Activated CD4-positive, alpha-beta T cell treated with anti-CD3 and anti-CD28 coated beads for 24 hours (primary cell): ENCODE results near the gene AP3M1.

Experiments used
- DNase-seq, 2 donors: peaks; one replicate each; pipeline ENCODE4 v3.0.0-alpha.2; 2020; ENCODE audit warnings: low read depth in 2 of 2

Gene AP3M1

GRCh38 chr10:74079936-74080590 lies 70.6 kb downstream of the AP3M1 start:
- no peak for DNase-seq

- no peak for DNase-seq
Observed at GRCh38 chr10:74079028-74079935, 71.3 kb downstream of the AP3M1 start.

- DNase-seq = peak in 1 of 2 donors; percentile 20
Observed at GRCh38 chr10:74078037-74078436, 72.6 kb downstream of the AP3M1 start.

- no peak for DNase-seq
Observed at GRCh38 chr10:74077416-74077815, 73.2 kb downstream of the AP3M1 start.

GRCh38 chr10:74076961-74077360 lies 73.7 kb downstream of the AP3M1 start:
- DNase-seq = no peak

GRCh38 chr10:74075906-74076305 lies 74.7 kb downstream of the AP3M1 start:
- no peak for DNase-seq

GRCh38 chr10:74072503-74072902 lies 78.1 kb downstream of the AP3M1 start:
- DNase-seq = no peak

- DNase-seq = no peak
Observed at GRCh38 chr10:74071157-74071556, 79.5 kb downstream of the AP3M1 start.
